Activated B cell treated with CpG ODN at 0.5 μM for 24 hours (primary cell): Measurements from ENCODE around the gene ZNF141. TPM values are rescaled to one million over a fixed set of nuclear protein-coding genes. Genes with fewer than 3 reads are reported as not detected.

Source experiments
- ATAC-seq: fragments of 200-7000 bp; cut with Tn5 transposase; one replicate; pipeline ENCODE4 v1.10.0; 2021; ENCODE audit warnings: low read depth, mild to moderate bottlenecking, moderate library complexity
- CTCF ChIA-PET: fragments of 350-600 bp; sonication (Branson Sonifier 250); formaldehyde crosslinking; loops from one replicate; lab custom pipeline; 2021; ENCODE audit warnings: antibody characterized with exemption; lab: Charles Lee
- POLR2A ChIA-PET: fragments of 350-600 bp; sonication (Branson Sonifier 250); formaldehyde crosslinking; loops from one replicate; lab custom pipeline; 2021; ENCODE audit warnings: antibody characterized with exemption; lab: Charles Lee
- DNase-seq: peaks from one replicate; pipeline ENCODE4 v3.0.0; 2022
- H3K27ac Mint-ChIP-seq: one replicate; pipeline ENCODE4 v1.8.0; 2020; ENCODE audit warnings: mixed read lengths
- H3K27me3 Mint-ChIP-seq: one replicate; pipeline ENCODE4 v1.8.0; 2021; ENCODE audit warnings: mixed read lengths
- H3K36me3 Mint-ChIP-seq: one replicate; pipeline ENCODE4 v1.8.0; 2021; ENCODE audit warnings: low read depth, mixed read lengths
- H3K4me1 Mint-ChIP-seq: one replicate; pipeline ENCODE4 v1.8.0; 2021; ENCODE audit warnings: mixed read lengths
- H3K4me3 Mint-ChIP-seq: one replicate; pipeline ENCODE4 v1.8.0; 2020; ENCODE audit warnings: mild to moderate bottlenecking, mixed read lengths
- H3K9me3 Mint-ChIP-seq: one replicate; pipeline ENCODE4 v1.8.0; 2020; ENCODE audit warnings: mixed read lengths
- intact Hi-C: fragments of 100-400 bp; cut with micrococcal nuclease; formaldehyde crosslinking; loops from one replicate; pipeline ENCODE4 v1.15.1; 2024
- total RNA-seq: library from RNA; stranded (reverse); gene quantifications from 2 replicates; pipeline ENCODE4 v1.2.3, GENCODE V29; 2022
- TF ChIP-seq, protein P1 (sequence below): fragments of 200-600 bp; IDR thresholded peaks from one replicate; pipeline ENCODE4 v1.8.0; 2022; ENCODE audit warnings: antibody characterized with exemption, mild to moderate bottlenecking

ZNF141 gene
- total RNA-seq, 1 donor from 2014 or later, result 47.8 TPM

DNA sequence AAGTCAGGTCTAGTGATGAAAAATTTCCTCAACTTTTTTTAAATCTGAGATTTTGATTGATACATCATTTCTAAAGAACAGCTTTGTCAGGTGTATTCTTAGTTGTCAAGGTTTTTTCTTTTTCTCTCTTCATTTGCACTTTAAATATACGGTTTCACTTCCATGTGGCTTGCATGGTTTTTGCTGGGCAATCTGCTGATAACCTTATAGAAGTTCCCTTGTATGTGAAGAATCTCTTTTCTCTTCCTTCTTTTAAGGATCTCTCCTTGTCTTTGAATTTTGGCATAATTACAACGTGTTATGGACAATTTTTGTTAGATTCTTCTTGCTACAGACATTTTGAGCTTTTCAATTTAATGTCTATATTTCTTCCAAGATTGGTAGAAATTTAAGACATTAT lies 85.0 kb downstream of the ZNF141 start:
- Mint-ChIP-seq H3K9me3 (peaks cover 32% of the 10 kb centered on the region), H3K36me3 (peaks cover 37% of the 10 kb centered on the region), H3K4me3 (no peak overlapping the region), H3K4me1 (no peaks in the 10 kb centered on the region), H3K27ac (no peak overlapping the region), H3K27me3 (no peaks in the 10 kb centered on the region)
- intact Hi-C loops, result no loop called here
- CTCF ChIA-PET, result interaction anchor here (0.7 kb wide), 1 partner anchor 16 kb away, joined by 4 read pairs; no protein-coding TSS in a partner anchor
- DNase-seq (no peak), ATAC-seq (no peak)
- TF ChIP-seq, protein P1, sequence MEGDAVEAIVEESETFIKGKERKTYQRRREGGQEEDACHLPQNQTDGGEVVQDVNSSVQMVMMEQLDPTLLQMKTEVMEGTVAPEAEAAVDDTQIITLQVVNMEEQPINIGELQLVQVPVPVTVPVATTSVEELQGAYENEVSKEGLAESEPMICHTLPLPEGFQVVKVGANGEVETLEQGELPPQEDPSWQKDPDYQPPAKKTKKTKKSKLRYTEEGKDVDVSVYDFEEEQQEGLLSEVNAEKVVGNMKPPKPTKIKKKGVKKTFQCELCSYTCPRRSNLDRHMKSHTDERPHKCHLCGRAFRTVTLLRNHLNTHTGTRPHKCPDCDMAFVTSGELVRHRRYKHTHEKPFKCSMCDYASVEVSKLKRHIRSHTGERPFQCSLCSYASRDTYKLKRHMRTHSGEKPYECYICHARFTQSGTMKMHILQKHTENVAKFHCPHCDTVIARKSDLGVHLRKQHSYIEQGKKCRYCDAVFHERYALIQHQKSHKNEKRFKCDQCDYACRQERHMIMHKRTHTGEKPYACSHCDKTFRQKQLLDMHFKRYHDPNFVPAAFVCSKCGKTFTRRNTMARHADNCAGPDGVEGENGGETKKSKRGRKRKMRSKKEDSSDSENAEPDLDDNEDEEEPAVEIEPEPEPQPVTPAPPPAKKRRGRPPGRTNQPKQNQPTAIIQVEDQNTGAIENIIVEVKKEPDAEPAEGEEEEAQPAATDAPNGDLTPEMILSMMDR, result no peak
- POLR2A ChIA-PET, result no interaction called here

Other genes starting within 250 kb of the ZNF141 start
- gene ZNF718, start 213.3 kb upstream of the ZNF141 start, total RNA-seq, result 9.3 and 10.9 TPM in 2 replicates
- not detected in 2 replicates for gene ZNF732, start 32.3 kb upstream of the ZNF141 start, total RNA-seq
- 51.6 and 57.9 TPM in 2 replicates for gene ZNF721, start 161.3 kb downstream of the ZNF141 start, total RNA-seq
- gene PIGG, start 161.4 kb downstream of the ZNF141 start, total RNA-seq, result 73.3 and 82.4 TPM in 2 replicates
- gene TMEM271, start 238.5 kb downstream of the ZNF141 start, total RNA-seq, result not detected in 2 replicates